KMS-11 (cell line): ENCODE measurements around the gene MFSD2A.

Experiments used
- H2AFZ ChIP-seq: fragments of 200-600 bp; sonication (generic); 2 replicates; pipeline ENCODE4 v1.6.1; 2016; ENCODE audit warnings: antibody characterized with exemption, mixed run types, low read depth
- H3K27ac ChIP-seq: fragments of 200-600 bp; sonication (generic); 2 replicates; pipeline ENCODE4 v1.6.1; 2016; ENCODE audit warnings: mild to moderate bottlenecking, mixed run types
- H3K27me3 ChIP-seq: fragments of 200-600 bp; sonication (generic); 2 replicates; pipeline ENCODE4 v1.6.1; 2017; ENCODE audit warnings: mild to moderate bottlenecking, low read depth, mixed run types, moderate library complexity; ENCODE audit not compliant: insufficient read depth
- H3K36me3 ChIP-seq: fragments of 200-600 bp; sonication (generic); 2 replicates; pipeline ENCODE4 v1.6.1; 2017; ENCODE audit warnings: mild to moderate bottlenecking, mixed run types; ENCODE audit not compliant: insufficient read depth
- H3K4me1 ChIP-seq: fragments of 200-600 bp; sonication (generic); 2 replicates; pipeline ENCODE4 v1.6.1; 2016; ENCODE audit warnings: mild to moderate bottlenecking, low read depth, mixed run types; ENCODE audit not compliant: poor library complexity, severe bottlenecking
- H3K4me2 ChIP-seq: fragments of 200-600 bp; sonication (generic); 2 replicates; pipeline ENCODE4 v1.7.0; 2016; ENCODE audit warnings: mild to moderate bottlenecking, mixed run types
- H3K4me3 ChIP-seq: fragments of 200-600 bp; sonication (generic); IDR thresholded peaks from 2 replicates; pipeline ENCODE4 v1.6.1; 2017; ENCODE audit warnings: low read depth, low read length, mixed read lengths; ENCODE audit not compliant: insufficient read depth
- H3K79me2 ChIP-seq: fragments of 200-600 bp; sonication (generic); 2 replicates; pipeline ENCODE4 v1.6.1; 2016; ENCODE audit warnings: low read depth, mixed run types; ENCODE audit not compliant: insufficient read depth
- H3K9ac ChIP-seq: fragments of 200-600 bp; sonication (generic); 2 replicates; pipeline ENCODE4 v1.6.1; 2016; ENCODE audit warnings: mild to moderate bottlenecking, mixed run types
- H4K20me1 ChIP-seq: fragments of 200-600 bp; sonication (generic); 2 replicates; pipeline ENCODE4 v1.6.1; 2016; ENCODE audit warnings: mild to moderate bottlenecking, mixed run types; ENCODE audit not compliant: insufficient read depth
- CTCF ChIP-seq: fragments of 200-600 bp; sonication (generic); conservative IDR thresholded peaks from 2 replicates; pipeline ENCODE4 v1.6.1; 2017; ENCODE audit warnings: low read depth, mild to moderate bottlenecking, antibody characterized with exemption, low read length, moderate library complexity, mixed read lengths

Gene MFSD2A

GRCh38 chr1:39976732-39977131 is 21.8 kb downstream of the MFSD2A start:
- Histone ChIP-seq H3K4me3 (no peak overlapping the region), H3K27me3 (no peaks in the 10 kb centered on the region), H3K27ac (no peak overlapping the region), H4K20me1 (no peaks in the 10 kb centered on the region), H3K79me2 (no peaks in the 10 kb centered on the region), H3K36me3 (no peaks in the 10 kb centered on the region), H3K9ac (no peak overlapping the region), H3K4me2 (no peak overlapping the region), H2AFZ (no peak overlapping the region), H3K4me1 (peaks cover 3% of the 10 kb centered on the region)
- no peak for TF ChIP-seq CTCF

- no peaks in the 10 kb centered on the region for H4K20me1 ChIP-seq
- no peak overlapping the region for H3K4me2 ChIP-seq
- H3K27me3 ChIP-seq: no peaks in the 10 kb centered on the region
- H3K9ac ChIP-seq: no peak overlapping the region
- TF ChIP-seq CTCF: no peak
- peaks cover 3% of the 10 kb centered on the region for H3K4me1 ChIP-seq
- no peak overlapping the region for H3K4me3 ChIP-seq
- no peak overlapping the region for H3K27ac ChIP-seq
- no peaks in the 10 kb centered on the region for H3K36me3 ChIP-seq
- no peaks in the 10 kb centered on the region for H3K79me2 ChIP-seq
- H2AFZ ChIP-seq: no peak overlapping the region
Measured at GRCh38 chr1:39977202-39977601, 22.3 kb downstream of the MFSD2A start.

- Histone ChIP-seq H2AFZ (no peak overlapping the region), H3K4me2 (no peak overlapping the region), H3K4me3 (no peak overlapping the region), H3K27me3 (no peaks in the 10 kb centered on the region), H4K20me1 (no peaks in the 10 kb centered on the region), H3K36me3 (no peaks in the 10 kb centered on the region), H3K4me1 (peaks cover 3% of the 10 kb centered on the region), H3K79me2 (no peaks in the 10 kb centered on the region), H3K9ac (no peak overlapping the region), H3K27ac (no peak overlapping the region)
- TF ChIP-seq CTCF: no peak
Measured at GRCh38 chr1:39979654-39980053, 24.7 kb downstream of the MFSD2A start.

- no peak overlapping the region for H2AFZ ChIP-seq
Measured at GRCh38 chr1:39980555-39981313, 25.8 kb downstream of the MFSD2A start.

More at GRCh38 chr1:39980555-39981313, 25.8 kb downstream of the MFSD2A start:
- Histone ChIP-seq H3K4me2 (no peak overlapping the region), H3K4me1 (peaks cover 3% of the 10 kb centered on the region), H3K27ac (no peak overlapping the region), H3K9ac (no peak overlapping the region), H3K79me2 (no peaks in the 10 kb centered on the region), H4K20me1 (no peaks in the 10 kb centered on the region), H3K36me3 (no peaks in the 10 kb centered on the region), H3K27me3 (no peaks in the 10 kb centered on the region), H3K4me3 (no peak overlapping the region)
- TF ChIP-seq CTCF: no peak
